ENCODE results near the gene SPAG8.

Gene SPAG8

DNA sequence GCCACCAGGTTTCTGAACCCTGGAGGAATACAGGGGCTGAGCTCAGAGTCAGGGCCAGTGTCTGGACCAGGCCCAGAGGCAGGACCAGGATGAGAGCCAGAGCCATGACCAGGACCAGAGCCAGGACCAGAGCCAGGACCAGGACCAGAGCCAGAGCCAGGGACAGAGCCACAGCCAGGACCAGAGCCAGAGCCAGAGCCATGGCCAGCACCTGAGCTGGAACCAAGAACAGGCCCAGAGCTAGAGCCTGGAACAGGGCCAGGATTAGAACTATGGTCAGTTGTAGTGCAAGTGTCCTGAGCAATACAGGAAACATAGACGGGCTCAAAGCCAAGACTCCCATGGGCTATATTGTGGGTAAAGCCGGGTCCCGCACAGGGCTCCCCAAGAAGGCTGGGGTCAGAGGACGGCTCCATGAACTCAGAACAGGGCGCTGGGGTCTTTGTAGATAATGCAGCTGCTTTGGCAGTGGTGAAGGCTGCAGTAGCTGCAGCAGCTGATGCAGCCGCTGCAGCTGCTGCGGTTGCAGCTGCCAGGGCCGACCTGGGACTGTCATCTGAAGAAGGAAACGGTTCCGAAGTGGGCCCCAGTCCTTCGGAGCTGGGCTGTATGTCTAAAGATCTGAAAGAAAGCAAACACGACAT lies 559 bp downstream of the SPAG8 start:
- no peak for DNase-seq (ENCODE audit: low spot score)

DNA sequence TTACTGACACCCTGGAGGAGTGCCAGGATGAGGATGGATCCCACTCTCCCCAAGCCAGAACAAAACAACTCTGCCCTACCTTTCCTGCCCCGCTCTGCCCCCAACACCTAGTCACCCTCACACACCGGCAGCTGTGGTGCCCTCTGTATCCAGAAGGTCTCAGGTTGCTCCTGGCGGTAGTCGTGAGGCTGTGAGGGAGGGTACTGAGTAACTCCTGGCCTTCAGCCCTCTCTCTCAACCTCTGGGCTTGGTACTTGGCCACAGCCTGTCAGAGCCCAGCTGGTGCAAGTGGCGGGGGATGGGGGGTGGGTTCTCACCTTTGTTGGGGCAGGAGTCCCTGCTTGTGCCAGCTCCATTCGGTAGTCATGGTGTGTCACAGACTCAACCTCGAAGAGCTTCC lies 1.9 kb downstream of the SPAG8 start:
- no peak for DNase-seq (ENCODE audit: low spot score)

DNA sequence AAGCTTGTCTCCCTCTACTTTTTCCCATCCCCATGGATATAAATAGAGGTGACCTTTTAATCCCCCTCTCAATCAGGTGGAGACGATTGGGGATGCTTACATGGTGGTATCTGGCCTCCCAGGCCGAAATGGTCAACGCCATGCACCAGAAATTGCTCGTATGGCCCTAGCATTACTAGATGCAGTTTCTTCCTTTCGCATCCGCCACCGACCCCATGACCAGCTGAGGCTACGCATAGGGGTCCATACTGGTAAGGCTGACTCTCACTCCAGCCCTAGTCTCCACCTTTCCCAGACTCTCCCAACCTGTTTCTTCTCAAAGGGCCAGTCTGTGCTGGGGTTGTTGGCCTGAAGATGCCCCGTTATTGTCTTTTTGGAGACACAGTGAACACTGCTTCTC lies 3.6 kb downstream of the SPAG8 start:
- DNase-seq (ENCODE audit: low spot score), result no peak

DNA sequence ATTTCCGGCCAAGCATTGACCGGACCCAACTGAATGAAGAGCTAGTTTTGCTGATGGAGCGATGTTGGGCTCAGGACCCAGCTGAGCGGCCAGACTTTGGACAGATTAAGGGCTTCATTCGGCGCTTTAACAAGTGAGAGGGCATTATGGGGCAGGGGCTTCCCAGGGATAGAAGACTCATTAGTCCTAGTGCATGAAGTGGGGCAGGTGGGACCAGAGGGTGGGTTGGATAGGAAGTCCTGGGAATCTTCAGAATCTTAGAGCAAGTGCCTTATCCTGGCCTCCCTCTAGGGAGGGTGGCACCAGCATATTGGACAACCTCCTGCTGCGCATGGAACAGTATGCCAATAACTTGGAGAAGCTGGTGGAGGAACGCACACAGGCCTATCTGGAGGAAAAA lies 6.0 kb downstream of the SPAG8 start:
- no peak for DNase-seq (ENCODE audit: low spot score)

DNA sequence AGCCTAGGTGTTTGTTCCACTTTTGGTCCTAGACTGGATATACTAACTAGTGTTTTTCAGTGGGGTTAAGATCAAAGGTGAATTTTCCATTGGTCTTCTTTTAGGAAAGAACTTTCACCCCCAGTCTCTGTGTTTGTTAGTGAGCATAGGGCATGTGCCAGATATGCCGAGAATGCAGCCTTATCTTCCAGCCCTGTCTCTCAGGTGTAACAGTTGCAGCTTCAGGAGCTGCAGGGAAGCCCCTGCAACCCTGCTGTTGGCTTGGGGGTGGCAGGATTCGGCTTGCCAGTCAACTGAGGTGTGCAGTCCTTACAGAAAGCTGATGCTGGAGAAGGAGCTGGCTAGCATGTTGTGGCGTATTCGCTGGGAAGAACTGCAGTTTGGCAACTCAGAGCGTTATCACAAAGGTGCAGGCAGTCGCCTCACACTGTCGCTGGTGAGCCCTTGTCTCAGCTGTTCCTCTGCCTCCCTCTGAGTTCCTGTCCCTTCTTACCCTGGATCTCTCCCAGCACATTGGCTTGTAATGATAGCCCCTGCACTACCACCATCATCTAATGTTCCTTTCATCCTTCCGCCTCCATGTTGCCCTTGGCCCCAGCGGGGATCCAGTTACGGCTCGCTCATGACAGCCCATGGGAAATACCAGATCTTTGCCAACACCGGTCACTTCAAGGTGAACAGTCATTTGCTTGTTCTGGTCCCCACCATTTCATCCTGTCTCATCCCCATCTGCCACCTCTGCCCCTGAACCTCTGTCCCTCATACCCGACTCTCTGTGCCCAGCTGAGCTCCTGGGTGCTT lies 10.5 kb downstream of the SPAG8 start:
- no peak for DNase-seq (ENCODE audit: low spot score)

DNA sequence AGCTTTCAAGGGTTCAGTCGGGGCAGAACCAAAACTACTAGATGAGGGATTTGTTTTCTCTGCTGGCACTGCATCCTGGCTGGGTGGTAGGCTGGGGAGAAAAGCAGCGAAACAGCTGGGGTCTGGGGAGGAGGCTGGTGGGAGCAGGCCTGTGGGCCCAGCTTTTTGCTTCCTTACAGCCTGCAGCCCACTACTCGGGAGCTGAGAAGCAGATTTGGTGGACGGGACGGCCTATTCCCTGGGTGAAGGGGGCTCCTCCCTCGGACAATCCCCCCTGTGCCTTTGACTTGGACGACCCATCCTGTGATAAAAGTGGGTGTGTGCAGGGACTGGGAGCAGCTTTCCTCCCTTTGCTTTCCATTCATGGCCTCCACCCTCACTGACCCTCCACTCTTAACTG lies 11.5 kb downstream of the SPAG8 start:
- no peak for DNase-seq (ENCODE audit: low spot score)

DNA sequence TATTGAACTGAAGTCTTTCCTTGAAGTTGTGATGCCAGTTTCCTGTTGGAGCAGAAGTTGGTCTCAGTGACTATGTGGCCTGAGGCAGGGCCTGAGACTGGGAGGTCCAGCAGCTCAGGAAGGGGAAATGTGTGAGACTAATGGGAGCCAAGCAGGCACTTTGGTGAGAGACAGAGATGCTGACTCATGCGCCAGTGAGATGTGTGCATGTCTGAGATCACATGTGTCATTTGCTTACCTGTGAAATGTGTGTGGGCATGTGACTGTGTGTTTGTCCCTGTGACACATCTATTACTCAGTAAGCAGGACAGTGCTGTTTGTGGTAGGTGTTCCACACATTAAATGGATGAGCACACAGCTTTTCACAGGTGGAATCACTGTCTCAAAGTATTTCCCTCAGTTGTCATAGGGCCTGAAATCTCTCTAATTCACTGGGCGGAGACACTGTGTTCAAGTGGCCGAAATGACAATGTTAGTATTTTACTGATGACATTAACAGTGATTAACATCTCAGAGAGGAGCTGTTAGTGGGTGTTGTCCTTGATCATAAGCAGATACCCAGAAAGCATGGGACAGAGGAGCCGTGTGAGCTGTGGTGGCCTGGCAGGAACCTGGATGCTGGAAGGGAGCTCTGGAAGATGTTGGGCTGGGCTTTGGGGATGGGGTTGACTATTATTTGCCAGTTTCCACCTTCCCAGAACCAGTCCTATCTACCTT lies 13.2 kb downstream of the SPAG8 start:
- DNase-seq (ENCODE audit: low spot score), result no peak

DNA sequence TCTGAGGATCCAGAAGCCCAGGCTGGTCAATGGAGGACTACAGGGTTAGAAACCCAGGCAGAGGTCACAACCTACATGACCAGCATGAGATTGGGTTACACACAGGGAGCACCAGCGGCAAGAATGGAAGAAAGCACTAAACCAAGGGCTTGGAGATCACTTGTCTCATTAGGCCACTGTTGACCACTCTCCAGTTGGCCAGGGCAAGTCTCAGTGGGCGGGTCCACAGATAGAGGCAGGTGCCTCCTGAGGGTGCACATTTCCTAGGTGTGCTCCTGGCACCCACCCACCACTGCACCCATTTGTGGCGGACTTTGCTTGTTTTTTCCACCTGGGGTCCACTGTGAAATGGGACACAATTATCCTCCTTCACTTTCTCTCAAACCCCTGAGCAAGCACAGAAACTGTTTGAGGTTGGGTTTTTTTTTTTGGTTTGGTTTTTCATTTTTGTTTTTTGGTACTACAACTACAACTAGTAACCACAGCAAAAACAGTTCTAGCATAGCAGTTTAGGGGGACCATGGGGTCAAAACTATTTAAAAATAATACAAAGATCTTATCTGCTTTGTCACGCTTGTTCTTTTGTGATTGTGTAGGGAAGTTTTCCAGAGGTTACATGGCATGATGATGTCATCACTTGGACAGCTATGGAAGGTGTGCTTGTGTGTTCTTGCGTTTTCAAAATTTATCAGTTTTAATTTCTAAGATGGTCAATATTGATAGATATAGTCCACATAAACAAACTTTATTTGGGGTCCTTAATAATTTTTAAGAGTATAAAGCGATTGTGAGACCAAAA lies 14.6 kb downstream of the SPAG8 start:
- DNase-seq (ENCODE audit: low spot score), result no peak

DNA sequence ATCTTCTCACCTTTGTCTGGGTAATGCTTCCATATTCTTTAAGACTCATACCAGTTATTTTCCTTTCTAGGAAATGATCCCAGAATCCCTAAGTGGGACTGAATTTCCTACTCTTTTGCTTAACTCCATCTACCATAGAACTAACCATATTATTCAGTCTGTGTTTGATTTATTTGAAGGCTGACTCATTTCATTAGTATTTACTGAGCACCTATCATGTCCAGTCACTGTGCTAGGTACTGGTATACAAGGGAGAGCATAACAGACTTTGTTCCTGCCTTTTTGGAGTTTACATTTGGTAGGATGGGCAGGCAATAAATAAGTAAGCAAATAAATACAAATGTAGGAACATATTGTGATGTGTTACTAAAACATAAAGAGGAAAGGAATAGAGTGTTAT lies 16.4 kb downstream of the SPAG8 start:
- no peak for DNase-seq (ENCODE audit: low spot score)

DNA sequence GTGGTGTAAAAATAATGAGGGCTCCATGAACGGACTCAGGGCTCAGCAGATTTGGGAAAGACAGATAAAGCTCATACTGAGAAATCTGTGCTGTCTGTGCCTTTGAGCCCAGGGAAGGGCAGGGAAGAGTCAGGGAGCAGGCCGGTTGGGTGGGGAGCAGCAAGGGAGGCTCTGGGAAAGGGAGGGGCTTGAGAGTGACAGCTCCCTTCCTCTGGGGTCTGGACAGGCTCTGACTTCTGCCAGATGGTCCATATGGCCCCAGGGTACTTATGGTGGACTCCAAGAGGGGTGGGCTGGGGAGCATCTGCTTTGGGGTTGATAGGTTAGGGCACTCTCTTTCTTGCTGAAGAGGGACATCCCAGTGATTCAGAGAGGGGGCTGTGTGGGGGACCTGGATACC lies 18.6 kb downstream of the SPAG8 start:
- no peak for DNase-seq (ENCODE audit: low spot score)

DNA sequence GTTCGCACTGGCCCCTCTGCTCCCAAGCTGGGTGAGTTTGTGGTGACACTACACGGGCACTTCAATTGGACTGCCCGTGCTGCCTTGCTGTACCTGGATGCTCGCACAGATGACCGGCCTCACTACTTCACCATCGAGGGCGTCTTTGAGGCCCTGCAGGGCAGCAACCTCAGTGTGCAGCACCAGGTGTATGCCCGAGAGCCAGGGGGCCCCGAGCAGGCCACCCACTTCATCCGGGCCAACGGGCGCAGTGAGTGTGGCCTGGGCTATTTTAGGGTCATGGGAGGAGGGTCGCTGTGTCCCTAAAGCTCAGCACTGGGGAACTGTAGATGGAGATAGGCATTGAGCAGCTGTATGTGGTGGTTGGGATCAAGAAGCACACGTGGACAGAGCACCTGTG lies 19.2 kb downstream of the SPAG8 start:
- DNase-seq (ENCODE audit: low spot score), result no peak

DNA sequence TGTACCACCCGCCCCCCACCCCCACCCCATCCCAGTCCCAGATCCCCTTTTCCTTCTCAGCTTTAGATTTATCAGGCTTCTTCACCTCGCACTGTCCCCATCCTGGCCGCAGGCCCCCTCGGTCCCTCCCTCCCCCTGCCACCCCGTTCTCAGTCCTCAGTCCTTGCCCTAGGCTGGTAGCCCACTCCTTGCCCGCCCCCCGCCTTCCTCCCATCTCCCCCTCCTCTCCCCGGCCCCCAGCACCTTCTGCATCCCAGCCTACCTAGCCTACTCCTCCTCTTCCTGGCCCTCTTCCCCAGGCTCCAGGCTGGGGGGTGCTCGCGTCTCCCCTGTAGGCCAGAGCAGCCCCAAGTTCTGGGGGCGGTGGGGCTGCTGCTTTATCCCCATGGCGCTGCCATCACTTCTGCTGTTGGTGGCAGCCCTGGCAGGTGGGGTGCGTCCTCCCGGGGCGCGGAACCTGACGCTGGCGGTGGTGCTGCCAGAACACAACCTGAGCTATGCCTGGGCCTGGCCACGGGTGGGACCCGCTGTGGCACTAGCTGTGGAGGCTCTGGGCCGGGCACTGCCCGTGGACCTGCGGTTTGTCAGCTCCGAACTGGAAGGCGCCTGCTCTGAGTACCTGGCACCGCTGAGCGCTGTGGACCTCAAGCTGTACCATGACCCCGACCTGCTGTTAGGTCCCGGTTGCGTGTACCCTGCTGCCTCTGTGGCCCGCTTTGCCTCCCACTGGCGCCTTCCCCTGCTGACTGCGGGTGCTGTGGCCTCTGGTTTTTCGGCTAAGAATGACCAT lies 19.8 kb downstream of the SPAG8 start:
- DNase-seq (ENCODE audit: low spot score), result no peak

DNA sequence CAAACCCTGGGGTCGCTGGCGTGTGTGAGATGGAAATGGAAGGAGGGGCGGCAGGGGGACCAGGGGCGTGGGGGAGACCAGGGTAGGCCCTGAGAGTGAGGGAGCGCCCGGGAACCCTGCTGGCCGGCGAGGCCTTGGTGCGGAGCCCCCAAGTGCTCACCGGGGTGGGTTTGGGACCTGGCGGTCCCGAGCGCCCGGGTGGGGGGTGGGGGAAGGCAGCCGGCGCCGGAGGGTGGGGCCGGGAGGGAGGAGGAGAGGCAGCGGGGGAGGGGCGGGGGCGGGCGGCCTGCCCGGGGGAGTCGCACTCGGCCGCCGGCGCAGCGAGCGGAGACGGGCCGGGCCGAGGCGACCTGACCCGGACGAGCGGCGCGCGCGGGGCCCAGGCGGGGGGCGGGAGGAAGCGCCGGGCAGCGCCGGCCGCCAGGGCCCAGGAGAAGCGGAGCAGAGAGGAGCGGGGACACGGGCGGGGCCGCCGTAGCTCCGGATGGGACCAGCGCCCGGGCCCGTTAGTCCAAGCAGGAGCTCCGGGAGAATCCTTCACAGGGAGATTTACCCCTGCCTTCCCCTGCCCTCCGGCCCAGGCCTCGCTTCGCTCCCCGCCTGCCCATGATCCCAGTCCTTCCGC lies 20.7 kb downstream of the SPAG8 start, which contains the start of gene NPR2:
Gene NPR2, plus strand, starts transcription at position 295 of the 625 bp plus-strand sequence. CDS start 818 bp downstream, outside the sequence.
- DNase-seq (ENCODE audit: low spot score), result no peak

DNA sequence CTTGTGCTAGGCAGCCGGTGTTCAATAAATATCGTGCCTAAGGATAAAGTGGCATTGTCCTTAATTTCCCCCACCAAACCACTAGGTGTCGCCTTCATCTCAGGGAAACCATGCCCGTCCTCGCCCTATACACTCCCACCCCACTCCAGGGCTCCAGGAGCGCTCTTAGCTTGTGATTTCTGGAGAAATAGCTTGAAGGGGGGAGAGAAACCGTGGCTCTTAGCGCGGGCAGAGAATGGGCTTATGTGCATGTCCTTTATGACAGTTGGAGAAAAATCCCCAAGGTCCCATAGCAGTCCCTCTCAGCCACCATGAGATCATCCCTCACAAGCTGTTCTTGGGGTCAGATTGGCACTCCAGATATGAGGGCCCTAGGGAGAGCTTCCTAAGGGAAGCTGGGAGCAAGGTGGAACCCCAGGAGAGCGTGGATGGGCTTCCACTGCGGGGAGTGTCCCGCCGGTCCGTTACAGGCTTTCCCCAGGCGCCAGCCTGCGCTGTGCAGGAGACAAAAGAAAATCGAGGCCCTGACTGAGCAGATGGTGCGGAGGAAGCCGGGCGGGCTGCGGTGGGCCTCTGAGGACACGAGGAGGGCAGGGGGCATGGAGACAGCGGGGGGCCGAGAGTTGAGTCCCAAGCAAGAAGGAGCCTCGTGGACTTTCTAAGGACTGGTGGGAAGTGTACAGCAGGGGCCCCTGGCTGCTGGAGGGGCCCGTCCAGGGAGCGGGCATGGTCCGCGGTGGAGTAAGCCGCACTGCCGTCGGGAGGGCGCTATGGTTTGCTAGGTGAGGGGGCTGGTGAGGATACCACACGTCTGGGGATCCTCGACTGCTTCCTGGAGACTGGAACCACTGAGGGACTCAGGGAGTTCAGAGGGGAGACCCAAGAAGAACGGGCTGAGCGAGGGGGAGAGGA lies 21.4 kb downstream of the SPAG8 start:
- DNase-seq (ENCODE audit: low spot score), result peak; percentile 80

DNA sequence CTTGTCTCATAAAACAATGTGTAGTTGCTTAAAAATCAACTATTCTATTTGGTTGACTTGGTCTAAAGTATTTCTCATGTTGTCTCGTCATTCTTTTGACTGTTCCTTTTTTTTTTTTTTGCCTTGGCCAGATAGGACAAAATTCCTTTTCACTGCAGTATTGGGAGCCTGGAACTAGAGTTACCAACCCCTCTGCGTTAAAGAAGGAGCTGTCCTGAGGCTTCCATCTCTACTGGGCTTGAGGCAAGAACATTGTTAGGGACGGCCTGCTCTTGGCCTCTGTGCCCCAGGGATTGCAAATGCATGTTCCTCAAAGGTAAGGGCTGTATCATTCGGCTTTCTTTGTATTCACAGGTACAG lies 22.1 kb downstream of the SPAG8 start:
- no peak for DNase-seq (ENCODE audit: low spot score)

DNA sequence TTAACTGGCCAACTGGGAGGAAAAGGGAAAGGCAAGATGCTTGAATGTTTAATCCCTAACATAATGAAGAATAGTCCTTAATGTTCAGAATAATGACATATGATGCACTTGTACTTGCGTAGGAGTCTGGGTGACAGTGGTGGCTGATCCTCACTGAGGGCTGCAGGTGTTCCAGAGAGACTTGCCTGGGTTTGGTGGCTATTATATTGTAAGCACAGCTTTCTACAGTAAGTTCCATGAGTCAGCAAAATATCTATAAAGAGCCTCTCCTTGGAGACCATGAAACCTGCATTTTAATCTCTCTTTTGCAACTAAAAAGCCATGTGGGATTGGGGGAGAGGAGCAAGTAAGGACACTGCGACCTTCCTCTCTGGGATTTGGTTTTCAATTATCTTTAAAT lies 22.5 kb downstream of the SPAG8 start:
- no peak for DNase-seq (ENCODE audit: low spot score)

DNA sequence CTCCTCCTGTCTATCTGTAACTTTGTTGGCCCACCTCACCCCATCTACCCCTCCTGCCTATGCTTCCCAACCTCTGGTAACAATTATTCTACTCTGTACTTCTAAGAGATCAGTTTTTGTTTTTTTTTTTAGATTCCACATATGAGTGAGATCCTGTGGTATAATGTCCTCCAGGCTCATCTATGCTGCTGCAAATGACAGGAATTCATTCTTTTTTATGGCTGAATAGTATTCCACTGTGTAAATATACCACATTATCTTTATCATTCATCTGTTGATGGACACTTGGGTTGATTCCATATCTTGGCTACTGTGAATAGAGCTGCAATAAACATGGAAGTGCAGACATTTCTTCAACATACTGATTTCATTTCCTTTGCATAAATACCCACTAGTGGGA lies 28.6 kb downstream of the SPAG8 start:
- no peak for DNase-seq (ENCODE audit: low spot score)

DNA sequence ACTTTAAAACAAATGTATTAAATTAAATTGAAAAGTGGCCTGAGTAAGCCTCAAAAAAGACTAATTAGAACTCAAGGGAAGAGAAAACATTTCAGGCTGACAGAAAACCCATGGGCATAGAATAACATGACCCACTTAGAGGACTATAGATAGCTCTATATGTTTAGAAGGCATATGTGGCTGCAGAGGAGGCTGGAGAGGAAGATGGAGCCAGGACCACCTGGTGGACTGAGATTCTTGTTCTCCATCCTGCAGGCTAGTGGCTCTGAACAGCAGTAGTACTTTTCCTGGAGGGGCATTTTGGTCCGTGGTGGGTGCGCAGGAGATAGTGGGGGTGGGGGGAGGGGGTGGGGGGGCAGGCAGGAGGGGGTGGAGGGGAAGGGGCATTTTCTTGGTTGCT lies 31.0 kb downstream of the SPAG8 start:
- DNase-seq (ENCODE audit: low spot score), result no peak

DNA sequence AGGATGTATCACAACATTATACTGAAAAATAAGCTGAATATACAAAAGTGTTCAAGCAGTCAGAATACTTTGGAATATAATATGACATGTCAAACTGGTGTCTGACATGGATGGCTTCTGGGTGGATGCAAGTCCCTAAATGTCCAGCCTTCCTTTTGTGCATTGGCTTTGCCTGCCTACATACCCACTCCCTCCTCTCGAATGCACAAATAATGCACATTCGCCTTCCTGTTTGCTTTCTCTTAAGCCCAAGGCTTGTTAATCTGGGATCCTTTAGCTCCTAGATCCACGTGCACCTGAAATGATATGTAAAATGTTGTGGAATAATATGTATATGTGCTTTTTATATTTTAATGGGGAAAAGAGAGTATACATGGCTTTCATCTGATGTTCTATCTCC lies 33.6 kb downstream of the SPAG8 start:
- no peak for DNase-seq (ENCODE audit: low spot score)

DNA sequence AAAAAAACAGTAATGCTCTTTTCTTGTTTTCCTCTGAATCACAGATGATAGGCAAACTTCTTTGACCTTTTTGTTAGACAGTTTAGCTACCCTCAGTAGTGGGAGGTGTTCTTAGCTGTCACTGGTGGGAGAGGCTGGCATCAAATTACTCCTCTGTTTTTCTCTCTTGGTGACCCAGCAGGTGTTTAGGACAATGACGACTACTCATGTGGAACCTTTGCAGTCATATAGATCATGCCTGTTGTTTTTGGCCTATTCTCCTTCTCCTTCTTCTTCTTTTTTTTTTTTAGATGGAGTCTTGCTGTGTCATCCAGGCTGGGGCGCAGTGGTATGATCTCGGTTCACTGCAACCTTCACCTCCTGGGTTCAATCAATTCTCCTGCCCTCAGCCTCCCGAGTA lies 36.0 kb downstream of the SPAG8 start:
- no peak for DNase-seq (ENCODE audit: low spot score)
